HG02943 (cell line): ENCODE results near the gene SSH2.
"Not testable (repeated sequence)": the region's sequence is repeated elsewhere in the genome, so short reads cannot be mapped to it uniquely, and the experiment has no call there.

Source experiments
- ATAC-seq: cut with Tn5 transposase; IDR thresholded peaks from one replicate; pipeline ENCODE4 v1.9.1; 2021; ENCODE audit warnings: mild to moderate bottlenecking, low read depth, moderate library complexity; ENCODE audit not compliant: unreplicated experiment

The SSH2 gene

DNA sequence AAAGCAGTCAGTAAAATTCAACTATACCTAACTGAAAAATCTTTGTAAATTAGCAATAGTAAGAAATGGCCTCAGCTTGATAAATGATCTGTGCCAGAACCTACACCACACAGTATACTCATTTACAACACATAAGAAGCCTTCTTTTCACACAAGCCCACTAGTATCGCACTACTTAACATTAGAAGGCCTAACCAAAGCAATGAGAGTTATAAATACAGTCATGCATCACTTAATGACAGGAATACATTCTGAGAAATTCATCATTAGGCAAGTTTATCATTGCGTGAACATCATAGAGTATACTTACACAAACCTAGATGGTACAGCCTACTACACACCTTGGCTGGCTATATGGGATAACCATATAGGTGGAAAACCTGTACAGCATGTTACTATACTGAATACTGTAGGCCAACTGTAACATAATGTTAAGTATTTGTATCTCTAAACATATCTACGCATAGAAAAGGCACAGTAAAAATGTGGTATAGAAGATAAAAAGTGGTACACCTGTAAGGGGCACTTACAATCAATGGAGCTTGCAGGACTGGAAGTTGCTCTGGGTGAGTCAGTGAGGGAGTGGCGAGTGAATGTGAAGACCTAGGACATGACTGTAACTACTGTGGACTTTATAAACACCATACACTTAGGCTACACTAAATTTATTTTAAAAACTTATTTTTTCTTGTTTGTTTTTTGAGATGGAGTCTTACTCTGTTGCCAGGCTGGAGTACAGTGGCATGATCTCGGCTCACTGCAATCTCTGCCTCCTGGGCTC lies 180.8 kb downstream of the SSH2 start:
- ATAC-seq: no peak

DNA sequence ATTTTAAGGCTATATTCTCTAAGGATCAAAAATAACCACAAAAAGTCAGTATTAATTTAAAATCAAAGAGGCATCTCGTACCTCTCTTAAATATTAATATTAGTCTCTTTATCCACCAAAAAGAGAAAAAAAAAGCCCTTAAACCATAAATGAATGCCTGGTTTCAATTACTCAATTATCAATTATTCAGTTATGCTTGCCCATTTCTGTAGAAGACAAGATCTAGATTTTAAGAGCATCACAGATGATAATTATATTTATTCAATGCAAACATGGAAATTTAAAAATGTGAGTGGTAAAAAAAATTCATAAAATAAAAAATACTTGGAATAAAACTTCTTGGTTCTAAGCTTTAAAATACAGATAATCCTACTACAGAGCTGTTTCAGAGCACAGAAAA lies 181.6 kb downstream of the SSH2 start:
- no peak for ATAC-seq

DNA sequence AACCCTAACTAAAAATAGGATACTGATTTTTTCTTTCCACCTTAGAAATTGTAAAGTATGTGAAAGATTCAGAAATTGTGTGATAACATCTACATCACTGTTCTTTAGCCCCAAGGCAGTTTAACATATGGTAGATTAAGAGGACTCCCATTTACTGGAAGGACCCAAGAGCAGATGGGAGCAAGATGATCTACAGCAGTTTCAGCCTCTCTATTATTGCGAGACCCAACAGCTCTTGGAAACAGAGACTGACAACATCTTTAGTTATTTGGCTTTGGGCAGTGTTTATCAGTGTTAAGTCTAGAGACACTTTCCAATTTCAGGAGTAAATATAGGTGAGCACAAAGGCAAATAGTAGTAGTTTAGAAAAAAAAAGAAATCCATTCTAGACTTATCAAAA lies 182.4 kb downstream of the SSH2 start:
- ATAC-seq: no peak

DNA sequence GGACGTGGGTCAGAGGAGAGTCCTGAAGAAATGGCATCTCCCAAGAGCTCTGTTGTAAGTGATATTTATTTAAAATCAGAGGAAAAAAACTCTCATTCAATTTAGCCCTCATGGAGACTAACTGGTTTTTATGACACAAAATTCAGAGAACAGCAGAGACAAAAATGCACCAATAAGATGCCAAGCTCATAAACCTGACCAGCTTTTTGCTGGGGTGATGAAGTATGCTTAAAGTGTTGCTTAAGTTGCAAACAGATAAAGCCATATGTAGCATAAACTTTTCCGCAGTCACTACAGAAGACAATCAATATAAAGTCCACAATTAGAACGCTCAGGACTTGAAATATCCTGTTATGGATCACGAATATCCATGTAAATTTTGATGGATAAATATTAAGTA lies 183.4 kb downstream of the SSH2 start:
- no peak for ATAC-seq

DNA sequence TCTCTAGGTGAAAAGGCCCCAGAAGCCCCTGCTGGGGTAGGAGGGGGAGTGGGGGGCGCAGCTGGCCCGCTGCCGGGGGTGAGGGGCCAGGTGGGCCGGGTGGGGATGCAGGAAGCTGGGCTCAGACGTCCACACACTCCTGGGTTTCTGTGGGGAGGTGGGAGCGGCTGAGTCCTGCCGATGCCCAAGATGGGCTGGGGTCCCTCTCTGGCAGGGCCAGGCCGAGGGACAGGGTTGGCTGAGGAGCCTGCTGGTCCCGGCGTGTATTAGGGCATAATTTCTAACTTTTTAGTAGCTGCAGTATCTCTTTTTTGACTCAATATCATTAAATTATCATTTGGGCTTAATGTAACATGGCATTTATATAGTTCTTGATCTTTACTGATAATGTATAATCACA lies 185.9 kb downstream of the SSH2 start:
- no peak for ATAC-seq

DNA sequence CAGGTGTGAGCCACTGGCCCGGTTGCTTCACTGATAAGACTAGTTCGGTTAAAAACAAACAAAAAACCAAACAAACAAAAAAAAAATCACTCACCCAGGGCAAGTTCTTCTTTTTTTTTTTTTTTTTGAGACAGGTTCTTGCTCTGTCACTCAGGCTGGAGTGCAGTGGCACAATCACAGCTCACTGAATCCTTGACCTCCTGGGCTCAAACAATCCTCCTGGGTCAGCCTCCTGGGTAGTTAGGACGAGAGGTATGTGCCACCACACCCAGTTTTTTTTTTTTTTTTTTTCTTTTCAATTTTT lies 187.9 kb downstream of the SSH2 start:
- no peak for ATAC-seq

DNA sequence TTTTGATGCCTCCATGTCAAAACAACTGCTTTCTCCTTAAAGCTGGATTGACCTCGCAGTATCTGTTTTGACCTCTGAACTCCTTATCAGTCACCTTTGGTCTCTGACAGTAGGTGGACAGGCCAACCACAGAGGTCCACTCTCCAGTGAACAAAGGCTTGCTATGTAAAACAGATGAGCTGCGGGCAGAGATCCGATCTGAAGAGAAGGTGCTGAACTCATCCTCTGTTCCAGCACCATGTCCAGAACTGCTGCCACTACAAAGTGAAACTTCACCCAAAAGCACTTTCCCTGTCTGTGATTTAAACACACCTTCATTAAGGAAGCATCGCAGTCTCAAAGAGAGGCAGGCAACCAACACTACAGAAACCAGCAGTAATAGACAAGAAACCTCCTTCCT lies 190.0 kb downstream of the SSH2 start:
- ATAC-seq: no peak

DNA sequence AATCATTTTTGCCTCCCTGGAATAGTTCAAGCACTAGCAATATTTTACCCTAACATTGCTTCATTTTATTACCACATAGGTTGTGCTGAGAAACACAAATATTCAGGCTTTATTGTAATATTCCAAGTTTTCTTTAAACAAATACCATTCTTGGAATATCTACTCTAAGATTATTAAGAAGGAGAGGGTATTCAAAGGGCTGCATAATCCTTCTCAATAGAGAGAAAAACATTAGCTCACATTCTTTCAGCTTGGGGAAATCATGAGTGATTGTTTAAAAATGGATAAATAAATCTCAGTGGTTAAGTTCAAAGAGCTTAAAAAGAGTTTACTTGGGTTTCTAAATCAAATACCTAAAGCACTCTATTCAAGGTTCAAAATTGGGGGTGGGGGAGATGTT lies 195.4 kb downstream of the SSH2 start:
- ATAC-seq: no peak

DNA sequence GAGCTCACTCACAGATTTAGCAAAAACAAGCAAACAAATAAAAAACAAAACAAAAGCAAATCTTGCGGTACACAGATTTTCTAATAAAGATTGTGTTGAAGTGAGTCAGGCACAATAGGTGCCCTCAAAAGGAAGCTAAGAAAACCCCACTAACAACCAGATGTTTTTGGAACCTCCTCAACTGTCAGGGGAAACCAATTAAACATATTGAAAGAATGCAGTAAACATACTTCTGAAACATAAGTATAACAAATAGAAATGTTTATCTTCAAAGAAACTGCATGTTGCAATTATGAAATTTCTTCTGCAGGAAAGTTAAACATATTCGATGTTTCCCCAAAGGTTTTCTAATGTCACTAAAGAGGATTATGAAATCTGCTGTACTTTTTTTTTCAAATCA lies 196.9 kb downstream of the SSH2 start:
- no peak for ATAC-seq

DNA sequence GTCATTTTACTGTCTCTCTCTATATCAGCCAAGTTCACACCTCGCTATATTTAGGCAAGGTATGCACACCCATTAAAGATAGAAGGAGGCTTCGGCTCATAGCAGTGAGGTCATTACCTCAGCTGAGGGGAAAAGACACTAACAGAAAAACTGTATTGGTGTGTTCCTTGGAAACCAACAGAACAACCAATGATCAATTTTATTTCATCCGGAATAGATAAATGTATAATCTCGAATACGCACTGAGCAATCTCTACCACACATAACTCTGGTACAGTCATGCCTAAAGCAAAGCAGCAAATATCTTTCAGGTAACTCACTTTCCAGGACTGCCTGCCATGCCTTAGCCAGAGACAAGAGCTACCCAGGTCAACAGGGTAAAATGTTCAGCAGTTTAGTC lies 197.4 kb downstream of the SSH2 start:
- no peak for ATAC-seq

DNA sequence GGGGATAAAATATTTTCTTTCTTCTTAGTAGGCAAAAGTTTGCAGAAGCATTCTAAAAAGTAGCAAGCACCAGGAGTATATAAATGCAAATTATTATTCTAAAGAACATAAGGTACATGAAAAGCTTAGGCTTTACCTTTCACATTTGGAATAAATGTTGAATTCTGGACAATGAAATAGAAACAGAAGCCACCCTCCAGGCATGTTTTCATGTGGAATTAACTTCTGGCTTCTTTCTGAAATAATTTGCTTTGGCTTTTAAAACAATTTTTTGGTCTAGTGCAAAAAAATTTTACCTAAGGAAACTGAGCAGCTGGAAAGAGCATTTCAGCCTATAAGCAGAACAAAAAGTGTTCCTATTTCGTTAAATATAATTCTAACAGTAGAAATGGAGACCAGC lies 197.8 kb downstream of the SSH2 start:
- no peak for ATAC-seq

DNA sequence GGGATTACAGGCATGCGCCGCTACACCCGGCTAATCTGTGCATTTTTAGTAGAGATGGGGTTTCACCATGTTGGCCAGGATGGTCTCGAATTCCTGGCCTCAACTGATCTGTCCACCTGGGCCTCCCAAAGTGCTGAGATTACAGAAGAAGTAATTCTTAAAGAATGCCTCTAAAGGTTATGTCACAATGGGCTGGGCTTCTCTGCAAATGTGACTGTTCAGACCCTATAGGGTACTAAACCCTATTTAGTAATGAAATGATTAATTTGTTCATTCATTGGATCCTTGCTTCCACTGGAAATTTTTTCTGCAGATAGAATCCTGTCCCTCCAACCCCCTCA lies 198.5 kb downstream of the SSH2 start:
- no peak for ATAC-seq

DNA sequence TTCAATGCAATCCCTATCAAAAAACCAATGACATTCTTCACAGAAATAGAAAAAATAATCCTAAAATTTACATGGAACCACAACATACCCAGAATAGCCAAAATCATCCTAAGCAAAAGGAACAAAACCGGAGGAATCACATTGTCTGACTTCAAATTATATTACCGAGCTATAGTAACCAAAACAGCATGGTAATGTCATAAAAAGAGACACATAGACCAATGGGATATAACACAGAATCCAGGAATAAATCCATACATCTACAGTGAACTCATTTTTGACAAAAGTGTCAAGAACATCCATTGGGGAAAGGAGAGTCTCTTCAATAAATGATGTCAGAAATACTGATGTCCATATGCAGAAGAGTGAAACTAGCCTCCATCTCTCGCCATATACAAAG lies 201.5 kb downstream of the SSH2 start:
- ATAC-seq: no peak

DNA sequence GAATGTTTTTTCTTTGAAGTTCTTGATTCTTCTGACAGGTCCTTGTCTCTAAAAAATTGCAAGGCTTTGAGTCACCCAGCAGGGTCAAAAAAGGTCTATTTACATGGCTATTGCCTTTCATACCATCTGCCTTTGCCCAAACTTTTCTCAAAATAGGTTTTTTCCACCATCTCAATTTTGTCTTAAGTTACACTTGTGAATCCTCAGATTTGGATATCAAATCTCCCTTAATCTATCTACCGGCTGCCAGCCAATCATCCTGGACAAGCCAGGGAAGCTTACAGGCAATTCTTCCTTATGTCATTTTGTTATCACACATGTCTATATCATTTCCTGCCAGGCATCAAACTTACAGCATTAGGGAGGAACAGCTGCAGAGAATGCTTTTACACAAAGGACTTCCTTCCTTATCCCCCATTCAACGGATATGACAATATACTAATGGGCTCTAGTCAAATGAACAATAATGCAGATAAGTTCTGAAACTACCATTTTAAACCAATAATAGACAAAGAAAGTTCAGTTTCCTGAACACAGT lies 203.2 kb downstream of the SSH2 start:
- no peak for ATAC-seq

DNA sequence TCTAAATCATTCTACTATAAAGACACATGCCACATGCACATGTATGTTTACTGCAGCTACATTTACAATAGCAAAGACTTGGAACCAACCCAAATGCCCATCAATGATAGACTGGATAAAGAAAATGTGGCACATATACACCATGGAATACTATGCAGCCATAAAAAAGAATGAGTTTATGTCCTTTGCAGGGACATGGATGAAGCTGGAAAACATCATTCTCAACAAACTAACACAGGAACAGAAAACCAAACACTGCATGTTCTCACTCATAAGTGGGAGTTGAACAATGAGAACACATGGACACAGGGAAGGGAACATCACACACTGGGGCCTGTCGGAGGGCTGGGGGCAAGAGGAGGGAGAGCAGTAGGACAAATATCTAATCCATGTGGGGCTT lies 204.6 kb downstream of the SSH2 start:
- not testable (repeated sequence) for ATAC-seq

DNA sequence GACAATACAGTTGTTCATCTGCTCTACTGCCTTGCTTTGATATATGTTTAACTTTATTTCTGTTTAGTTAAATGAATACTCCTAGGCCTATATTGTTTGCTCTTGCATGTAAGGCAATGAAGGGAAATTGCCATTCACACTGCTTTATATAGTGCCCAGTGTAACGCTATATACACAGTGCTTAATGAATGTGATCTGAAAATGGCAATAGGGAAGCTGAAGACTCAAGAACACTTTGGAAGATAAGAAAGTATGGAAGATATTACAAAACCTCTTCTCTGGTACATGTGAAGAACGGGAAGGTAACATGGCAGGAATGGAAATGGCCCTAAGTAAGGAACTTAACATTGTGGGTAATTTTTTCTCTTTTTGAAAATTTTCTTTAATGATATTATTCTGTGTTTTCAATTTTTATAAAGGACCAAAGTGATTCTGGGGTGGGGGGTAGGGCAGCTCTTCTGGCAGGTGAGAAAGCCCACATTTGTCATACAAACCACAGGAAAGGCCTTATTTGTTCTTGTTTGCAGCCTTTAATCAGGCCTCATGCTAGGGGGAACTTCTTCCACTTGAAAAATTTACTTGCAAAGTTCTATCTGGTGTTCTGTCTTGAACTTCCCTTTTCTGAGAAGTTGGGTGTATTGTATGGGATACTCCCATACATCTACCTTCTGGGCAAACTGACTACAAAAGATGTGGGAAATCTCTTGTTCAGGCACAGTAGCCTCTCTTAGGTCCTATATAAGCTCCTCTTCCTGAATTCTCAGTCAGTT lies 206.6 kb downstream of the SSH2 start:
- ATAC-seq: no peak

DNA sequence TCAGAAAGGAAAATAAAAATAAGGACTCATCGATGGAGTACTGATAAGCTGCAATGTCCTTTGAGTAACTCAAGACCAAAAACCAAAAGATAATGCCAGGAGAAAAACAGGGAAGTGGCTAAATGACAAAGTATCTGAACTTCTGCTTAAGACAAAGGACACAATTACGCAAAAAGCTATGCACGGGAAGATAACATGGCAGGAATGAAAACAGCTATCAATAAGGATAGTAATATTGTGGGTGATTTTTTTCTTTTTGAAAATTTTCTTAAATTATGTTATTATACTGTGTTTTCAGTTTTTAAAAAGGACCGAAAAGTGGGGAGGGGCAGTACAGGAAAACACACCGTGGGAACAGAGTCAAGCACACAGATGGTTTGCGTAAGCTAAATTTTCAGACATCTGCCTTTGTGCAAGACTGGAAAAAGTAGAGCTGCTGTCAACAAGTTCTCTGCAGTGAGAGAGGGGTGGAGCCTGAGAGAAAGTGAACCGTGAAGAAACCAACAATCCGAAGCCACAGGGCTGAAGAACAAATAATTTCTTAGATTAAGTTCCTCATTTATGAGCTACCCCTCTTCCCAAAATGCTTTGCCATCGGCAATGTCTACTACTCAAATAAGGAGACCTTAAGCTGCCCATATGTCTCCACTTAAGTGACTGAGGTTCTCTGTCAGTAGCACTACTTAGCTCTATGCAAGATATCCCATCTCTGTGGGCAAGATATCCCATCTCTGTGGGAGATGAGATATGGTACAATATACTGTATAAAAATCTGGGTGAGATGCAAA lies 207.4 kb downstream of the SSH2 start:
- peak; percentile 74 for ATAC-seq

DNA sequence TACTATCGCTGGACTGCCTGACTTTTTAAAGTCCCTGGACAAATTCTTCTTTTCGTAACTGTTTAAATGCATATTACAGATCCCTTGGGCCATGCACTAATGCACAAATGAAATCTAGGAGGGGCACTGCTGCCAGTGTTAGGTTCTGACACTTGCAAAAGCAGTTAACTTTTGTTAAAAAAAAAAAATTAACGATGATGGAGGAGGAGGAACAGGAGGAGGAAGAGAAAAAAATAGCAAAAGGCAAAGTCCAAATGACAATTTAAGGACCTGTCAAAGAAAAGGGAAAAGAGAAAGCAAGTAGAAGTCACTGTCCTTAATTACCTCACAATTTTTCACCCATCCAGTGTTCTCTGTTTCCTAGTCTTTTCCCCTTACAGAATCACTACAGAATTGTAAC lies 209.5 kb downstream of the SSH2 start:
- ATAC-seq: no peak

DNA sequence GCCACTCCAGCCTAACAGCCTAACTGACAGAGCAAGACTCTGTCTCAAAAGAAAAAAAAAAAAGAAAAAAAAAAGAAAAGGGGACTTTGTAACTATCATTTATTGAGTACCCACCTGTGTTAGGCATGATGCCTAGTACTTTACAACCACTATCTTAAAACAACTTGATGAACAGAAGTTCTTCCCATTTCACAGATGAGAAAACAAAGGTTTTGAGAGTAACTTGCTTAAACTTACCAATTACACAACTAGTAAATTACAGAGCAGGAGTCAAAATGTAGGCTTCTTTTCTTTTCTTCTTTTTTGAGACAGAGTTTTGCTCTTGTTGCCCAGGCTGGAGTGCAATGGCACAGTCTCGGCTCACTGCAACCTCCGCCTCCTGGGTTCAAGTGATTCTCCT lies 210.6 kb downstream of the SSH2 start:
- ATAC-seq: no peak

DNA sequence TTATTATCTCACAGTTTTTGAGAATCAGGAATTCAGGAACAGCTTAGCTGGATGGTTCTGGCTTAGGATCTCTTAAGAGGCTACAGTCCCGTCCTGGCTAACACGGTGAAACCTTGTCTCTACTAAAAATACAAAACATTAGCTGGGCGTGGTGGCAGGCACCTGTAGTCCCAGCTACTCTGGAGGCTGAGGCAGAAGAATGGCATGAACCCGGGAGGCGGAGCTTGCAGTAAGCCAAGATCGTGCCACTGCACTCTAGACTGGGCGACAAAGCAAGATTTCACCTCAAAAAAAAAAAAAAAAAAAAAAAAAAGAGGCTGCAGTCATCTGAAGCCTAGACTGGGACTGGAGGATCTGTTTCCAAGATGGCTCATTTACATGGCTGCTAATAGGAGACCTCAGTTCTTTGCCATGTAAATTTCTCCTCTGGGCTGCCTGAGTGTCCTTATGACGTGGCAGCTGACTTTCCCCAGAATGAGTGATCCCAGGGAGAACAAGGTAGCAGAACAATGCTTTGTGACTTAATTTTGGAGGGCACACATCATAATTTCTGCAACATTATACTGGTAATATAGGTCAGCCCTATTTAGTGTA lies 211.5 kb downstream of the SSH2 start:
- no peak for ATAC-seq

DNA sequence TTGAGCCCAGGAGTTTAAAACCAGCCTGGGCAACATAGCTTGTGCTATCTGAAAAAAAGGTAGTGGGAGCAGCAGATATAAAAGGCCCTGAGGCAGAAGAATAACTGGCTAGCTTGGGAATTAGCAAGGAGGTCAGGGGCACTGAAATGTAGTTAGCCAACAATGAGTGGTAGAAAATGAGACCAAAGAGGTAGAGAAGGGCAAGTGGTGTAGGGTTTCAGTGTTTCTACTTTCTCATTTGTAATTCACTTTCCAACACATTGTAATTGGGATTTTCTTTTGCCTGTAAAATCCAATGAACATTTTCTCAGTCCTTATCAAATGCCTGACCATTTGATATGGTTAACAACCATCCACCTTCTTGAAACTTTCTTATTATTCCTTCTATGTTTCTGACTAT lies 212.2 kb downstream of the SSH2 start:
- no peak for ATAC-seq
